Superior temporal gyrus (tissue), 1 donor: ENCODE measurements around the gene EHMT1.
A peak's percentile ranks its signal among the peaks of the same experiment; 100 is the strongest.
"Not testable (repeated sequence)": the region's sequence is repeated elsewhere in the genome, so short reads cannot be mapped to it uniquely, and the experiment has no call there.

Experiments
- DNase-seq: peaks from one replicate; pipeline ENCODE4 v3.0.0-alpha.2; 2016; ENCODE audit errors: extremely low spot score

The EHMT1 gene

DNA sequence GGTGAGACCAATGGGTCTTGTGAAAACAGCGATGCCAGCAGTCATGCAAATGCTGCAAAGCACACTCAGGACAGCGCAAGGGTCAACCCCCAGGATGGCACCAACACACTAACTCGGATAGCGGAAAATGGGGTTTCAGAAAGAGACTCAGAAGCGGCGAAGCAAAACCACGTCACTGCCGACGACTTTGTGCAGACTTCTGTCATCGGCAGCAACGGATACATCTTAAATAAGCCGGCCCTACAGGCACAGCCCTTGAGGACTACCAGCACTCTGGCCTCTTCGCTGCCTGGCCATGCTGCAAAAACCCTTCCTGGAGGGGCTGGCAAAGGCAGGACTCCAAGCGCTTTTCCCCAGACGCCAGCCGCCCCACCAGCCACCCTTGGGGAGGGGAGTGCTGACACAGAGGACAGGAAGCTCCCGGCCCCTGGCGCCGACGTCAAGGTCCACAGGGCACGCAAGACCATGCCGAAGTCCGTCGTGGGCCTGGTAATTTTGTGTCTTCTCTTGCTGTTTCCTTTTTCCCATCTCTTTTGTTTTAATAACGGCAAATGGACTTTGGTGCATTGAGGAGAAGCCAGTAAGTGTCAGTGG, 98.0 kb downstream of the EHMT1 start:
- no peak for DNase-seq

DNA sequence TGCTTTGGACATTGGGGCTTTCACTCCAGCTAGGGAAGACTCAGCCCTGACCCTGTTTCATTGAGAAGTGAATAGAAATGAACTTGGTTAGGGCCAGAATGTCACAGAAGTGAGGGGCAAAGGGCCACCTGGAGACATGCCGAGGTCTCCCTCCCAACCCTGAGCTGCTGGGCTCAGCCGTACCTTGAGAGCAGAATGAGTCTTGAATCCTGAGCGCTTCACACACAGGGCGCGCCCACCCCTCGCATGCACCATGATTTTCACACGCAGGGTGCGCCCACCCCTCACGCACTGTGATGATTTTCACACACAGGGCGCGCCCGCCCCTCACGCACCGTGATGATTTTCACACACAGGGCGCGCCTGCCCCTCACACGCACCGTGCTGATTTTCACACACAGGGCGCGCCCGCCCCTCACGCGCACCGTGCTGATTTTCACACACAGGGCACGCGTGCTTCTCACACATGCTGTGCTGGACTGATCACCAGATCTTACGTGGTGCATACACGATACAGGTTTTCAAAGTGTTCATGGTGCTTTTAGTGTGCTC, 99.0 kb downstream of the EHMT1 start:
- DNase-seq, result no peak

DNA sequence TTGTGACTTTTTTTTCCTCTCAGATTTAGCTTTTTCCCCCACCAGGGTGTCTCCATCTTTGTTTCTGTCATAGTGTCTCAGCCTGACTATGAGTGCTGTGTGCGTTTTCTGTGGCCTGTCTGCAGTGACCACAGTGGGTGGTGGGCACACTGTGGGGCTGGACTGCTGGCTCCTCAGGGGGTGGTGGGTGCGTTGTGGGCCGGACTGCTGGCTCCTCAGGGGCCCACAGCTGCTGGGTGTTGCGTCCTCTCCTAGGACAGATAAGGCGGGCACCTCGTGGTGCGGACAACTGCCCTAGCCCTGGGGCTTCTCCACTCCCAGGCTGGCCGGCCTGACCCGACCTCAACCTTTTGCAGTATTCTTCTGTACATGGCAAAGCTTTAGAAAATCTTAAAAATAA, 100.4 kb downstream of the EHMT1 start:
- DNase-seq, result no peak

DNA sequence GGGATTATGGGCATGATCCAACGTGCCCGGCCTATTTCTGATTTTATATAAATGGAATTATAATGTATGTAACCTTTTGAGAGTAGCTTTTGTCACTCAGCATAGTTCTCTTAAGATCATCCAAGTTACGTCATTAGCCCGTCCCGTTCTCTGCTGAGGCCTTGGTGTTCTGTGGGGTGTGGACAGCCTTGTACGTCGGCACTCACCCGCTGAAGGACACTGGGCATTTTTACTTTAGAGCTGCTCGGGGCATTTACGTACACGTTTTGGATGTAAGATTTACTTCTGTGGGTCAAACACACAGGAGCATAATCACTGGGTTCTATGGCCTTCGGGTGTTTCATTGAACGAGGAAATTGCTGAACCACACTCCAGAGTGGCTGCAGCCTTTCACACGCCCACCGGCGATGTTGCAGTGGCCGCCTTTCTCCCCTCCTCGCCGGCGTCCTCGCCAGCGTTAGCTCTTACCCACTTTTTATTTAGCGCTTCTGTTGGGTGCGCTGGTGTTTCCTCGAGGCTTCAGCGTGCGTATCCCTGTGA, 101.8 kb downstream of the EHMT1 start:
- DNase-seq, result no peak

DNA sequence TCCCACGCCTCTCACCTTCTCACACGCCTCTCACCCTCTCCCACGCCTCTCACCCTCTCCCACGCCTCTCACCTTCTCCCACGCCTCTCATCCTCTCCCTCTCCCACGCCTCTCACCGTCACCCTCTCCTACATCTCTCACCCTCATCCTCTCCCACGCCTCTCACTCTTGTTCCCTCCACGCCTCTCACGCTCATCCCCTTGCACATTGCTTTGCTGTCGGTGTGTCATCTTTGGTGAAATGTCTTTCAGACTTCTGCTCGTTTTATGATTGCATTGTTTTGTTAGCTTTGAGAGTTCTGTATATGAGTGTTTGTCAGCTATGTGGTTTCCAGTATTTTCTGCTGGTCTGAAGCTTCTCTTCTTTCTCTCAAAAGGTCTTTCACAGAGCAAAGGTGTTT, 102.7 kb downstream of the EHMT1 start:
- no peak for DNase-seq

DNA sequence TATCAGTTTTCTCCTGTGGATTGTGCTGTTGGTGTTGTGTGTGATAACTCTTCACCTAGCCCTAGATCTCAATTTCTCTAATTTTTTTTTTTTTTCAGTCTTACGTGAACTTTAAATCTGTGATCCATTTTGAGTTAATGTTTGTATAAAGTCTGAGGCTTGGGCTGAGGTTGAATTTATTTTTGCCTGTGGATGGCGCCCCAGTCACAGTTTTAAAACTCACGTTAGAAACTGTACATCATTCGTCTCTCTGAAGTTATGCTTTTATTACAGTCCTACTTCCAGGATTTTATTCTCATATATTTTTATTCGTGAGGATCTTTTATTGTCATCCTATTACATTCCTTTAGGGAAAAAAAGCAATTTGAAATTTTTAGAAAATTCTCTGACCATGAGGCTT, 103.1 kb downstream of the EHMT1 start:
- peak; percentile 22 for DNase-seq

DNA sequence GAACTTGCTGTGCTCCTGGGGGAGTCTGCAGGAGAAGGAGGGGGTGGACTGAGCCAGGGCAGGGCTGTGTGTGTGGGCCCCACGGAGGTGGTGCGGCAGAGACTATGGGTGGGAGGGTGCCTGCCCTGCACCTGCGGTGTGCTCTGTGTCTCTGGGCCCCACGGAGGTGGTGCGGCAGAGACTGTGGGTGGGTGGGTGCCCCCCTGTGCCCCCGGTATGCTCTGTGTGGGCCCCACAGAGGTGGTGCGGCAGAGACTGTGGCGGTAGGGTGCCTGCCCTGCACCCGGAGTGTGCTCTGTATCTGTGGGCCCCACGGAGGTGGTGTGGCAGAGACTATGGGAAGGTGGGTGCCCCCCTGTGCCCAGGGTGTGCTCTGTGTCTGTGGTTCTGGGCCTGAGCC, 103.7 kb downstream of the EHMT1 start:
- DNase-seq, result no peak

DNA sequence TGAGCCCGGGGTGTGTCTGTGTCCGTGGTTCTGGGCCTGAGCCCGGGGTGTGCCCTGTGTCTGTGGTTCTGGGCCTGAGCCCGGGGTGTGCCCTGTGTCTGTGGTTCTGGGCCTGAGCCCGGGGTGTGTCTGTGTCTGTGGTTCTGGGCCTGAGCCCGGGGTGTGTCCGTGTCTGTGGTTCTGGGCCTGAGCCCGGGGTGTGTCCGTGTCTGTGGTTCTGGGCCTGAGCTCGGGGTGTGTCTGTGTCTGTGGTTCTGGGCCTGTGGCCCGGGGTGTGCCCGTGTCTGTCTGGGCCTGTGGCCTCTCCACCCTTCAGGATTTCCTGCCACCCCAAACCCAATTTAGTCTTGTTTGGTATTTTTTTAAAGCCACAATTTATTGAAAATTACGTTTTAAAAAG, 104.6 kb downstream of the EHMT1 start:
- not testable (repeated sequence) for DNase-seq

DNA sequence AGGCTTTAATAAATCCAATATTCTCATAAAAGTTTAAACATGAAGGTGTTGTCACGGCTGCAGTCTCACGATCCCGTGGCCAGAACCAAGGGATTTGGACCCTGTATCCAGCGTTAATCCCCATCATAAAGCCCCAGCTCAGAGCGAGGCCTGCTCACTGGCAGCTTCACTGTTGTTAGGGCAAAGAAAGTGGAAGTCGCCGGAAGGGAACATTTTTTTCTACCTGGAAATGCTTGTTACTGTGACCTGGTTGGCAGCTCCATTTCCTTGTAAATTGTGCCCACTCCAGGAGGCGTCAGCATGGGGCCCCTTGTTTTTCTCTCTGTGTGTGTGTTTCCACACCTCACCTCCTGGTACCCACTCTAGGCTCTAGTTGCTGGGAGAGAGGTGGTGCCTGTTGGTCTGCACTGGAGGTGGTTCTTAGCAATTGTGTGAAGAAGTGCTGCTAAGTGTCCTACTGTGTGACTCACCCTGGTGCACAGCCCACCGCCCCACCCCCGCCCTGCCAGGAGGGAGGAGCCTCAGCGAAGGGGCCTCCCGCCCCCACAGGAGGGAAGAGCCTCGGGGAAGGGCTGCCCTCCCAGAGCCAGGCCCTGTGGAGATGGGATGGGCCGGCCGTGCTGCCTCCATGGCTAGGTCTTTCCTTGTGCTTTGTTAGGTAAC, 105.1 kb downstream of the EHMT1 start:
- DNase-seq, result no peak

DNA sequence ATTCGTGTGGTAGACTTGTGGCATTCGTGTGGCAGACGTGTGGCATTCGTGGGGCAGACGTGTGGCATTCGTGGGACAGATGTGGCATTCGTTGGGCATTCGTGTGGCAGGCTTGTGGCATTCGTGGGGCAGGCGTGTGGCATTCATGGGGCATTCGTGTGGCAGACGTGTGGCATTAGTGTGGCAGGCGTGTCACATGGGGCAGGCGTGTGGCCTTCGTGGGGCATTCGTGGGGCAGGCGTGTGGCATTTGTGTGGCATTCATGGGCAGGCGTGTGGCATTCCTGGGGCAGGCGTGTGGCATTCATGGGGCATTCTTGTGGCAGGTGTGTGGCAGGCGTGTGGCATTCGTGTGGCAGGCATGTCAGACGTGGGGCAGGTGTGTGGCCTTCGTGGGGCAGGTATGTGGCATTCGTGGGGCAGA, 106.0 kb downstream of the EHMT1 start:
- no peak for DNase-seq

DNA sequence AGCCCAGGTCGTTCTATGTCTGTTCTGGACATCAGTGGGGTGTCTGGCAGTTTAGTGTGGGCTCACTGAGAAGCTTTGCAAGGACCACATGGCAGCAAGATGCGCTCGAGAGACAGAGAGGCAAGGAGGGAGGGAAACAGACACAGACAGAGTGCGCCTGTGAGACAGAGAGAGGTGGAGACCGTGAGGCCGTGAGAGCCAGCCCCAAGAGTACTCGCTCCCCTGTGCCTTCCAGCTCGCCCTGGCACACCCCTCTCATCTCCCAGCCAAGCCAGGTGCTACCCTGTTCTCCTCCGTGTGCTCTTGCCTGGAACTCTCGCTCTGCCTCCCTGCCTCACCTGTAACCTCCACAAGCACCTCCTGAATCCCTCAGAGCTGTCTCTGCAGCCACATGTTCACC, 106.8 kb downstream of the EHMT1 start:
- DNase-seq, result no peak

DNA sequence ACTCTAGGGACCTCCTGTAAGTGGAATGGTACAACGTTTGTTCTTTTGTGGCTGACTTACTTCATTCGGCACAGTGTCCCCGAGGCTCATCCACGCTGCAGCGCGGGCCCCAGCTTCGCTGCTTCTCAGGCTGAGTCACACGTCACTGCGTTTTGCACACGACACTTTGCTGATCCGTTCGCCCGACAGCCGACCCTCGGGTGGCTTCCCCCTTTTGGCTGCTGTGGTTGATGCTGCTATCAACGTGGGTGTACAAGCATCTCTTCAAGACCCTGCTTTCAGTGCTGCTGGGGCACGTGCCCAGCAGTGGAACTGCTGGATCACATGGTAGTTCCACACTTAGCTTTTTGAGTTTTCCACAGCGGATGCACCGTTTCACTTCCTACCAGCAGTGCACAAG, 107.5 kb downstream of the EHMT1 start:
- not testable (repeated sequence) for DNase-seq

DNA sequence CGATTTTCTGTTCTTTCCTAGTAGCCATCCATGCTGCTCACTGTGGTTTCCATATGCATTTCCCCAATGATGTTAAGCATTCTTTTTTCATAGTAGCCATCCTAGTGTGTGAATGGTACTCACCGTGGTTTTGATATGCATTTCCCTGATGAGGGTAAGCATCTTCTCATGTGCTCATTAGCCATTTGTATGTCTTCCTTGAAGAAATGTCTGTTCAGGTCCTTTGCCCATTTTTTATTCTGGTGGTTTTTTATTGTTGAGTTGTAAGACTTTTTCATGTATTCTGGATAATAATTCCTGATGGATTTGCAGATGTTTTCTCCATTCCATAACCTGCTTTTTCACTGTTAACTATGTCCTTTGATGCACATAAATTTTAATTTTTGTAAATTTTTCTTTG, 108.0 kb downstream of the EHMT1 start:
- no peak for DNase-seq

DNA sequence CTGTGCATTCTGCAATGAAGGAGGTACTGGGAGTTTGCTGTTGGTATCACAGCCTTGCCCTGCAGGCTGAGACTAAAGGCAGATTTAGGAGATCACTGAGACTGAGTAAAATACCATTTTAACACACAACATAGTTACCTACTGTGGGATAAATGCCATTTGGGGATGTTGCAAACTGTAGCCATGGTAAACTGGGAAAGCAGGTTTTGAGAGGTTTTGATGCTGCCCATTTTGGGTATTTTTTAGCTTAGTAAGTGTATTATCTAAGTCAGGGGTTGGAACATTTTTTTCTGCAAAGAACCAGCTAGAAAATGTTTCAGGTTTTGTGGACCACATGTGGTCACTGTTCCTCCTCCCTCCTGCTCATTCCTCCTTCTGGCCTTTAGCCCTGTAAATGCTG, 108.9 kb downstream of the EHMT1 start:
- DNase-seq, result no peak

DNA sequence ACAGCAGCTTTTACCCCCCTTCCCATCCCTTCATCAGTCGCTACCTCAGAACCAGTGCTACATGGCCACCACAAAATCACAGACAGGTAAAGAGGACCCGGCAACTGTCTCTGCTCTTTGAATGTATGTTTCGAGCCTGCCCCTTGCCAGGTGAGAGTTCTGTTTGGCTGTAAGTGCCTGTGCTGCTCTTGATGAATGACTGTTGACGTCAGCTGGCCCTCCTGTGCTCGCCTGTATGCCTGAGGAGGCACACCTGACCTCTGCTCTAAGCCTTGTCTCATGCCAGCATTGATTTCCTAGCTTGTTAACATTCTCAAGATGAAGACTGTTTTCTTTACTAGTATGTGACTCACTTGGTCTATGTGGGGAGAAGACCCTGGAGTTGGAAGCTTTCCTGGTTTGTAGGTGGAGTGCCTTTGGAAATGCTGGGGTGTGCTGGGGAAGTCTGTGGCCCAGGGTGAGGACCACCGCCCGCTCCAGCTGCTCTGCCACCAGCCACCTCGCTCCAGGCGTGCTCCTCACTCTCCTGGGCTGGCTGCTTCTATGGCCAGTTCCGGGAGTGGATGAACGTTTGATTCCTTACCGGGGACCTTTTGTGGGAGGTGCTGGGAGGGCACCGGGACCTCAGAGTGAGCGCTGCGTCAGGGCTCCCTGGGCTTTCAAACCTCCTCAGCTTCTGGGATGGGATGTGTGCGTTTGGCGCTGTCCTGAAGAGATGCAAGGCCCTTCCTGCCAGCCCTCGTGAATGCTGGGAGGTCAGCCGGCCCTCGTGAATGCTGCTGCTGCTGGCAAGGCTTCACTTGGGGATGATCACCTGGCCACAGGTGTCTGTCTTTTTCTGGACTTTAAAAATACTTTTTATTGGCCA, 109.9 kb downstream of the EHMT1 start:
- no peak for DNase-seq

DNA sequence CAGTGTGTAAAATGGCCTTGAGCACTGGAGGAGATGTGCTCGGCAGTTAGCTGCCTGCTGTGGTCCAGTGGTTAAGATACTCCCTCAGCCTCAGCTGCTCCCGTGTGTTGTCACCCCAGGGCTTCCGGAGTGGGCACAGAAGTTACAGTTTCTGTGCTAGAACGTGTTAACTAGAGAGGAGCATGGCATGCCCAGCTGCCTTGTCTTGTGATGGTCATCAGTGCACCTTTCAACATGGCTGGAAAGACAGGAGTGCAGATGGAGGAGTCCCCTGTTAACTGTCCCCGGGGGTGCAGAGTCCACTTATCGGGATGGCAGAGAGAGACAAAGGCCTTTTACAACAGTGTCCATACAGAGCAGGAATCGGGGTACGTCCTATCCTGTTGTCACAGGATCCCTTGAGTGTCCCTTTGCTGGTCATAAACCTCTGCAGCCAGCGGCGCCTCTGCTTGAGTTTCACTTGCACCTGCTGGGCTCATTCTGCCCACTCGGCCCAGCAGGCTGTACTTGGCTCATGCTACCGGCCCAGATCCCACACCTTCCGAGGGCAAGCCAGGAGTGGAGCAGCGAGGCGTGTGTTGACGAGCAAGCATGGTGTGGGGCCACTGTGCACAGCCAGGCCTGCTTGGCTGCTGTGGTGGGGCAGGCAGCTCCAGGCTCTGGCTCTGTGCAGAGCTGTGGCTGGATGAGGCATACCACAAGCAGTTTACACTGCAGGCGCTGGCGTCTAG, 112.6 kb downstream of the EHMT1 start:
- no peak for DNase-seq

DNA sequence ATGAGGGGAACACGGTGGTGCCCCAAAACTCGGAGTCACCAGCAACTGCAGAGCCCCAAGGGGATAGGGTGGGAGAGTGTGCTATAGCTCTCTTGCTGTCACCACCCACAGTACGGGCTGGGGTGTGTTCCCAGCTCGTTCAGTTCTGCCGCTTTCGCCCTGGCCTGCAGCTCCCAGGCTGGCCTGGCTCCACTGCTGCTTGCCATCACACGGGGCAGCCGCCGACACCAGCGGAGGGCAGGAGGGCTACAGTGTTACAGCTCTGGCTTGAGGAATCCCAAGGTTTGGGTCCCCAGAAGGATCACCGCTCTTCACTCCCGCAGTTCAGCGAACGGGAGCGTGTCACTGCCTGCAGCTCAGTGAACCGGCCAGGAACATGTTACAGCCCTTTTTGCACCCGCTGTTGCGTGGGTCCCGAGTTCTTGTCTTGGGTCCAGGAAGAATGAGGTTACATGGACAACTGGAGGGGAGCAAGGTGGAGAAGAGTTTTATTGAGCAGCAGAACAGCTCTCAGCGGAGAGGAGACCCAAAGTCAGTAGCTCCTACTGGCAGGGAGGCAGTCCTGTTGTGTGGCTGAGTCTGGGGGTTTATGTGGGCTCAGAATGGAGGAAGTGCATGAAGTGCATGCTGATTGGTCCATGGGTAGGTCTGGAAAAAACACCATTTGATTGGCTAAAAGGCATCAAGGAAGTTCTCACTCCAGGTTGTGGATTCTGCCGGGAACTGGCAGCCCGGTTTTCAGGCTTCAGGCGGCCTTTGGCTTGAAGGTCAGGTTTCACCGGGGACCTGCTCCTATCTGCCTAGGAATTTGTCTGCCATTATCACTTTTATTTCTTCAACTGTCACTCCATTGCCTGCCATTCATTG, 113.4 kb downstream of the EHMT1 start:
- no peak for DNase-seq

DNA sequence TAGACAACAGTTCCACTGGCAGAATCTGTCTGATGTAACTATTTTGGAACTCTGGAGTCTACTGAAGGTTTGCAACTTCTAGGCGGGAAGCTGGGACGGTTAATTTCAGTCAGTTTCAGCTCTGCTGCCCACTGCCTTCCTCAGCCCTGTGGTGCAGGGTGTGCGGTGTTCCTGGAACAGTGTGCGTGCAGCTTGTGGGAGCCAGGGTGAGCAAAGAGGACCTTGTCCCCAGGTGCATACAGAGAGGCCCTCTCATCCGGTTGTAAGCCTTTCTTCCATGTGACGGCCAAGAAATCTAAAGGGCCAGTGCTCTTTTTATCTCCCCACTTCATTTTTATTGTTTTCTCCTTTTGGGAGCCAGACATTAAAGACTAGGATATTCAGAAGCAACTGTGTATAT, 114.6 kb downstream of the EHMT1 start:
- no peak for DNase-seq

DNA sequence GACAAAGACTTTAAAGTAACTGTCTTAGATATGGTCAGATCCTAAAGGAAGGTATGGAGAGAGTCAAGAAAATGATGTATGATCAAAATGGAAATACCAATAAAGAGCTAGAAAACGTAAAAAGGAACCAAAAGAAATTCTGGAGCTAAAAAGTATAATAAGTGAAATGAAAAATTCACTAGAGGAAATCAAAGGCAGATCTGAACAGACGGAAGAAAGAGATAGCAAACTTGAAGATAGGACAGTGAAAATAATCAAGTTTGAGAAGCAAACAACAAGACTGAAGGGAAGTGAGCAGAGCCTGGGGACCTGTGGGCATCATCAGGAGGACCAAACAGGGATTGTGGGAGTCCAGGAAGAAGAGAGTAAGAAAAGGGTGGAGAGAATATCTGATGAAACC, 115.4 kb downstream of the EHMT1 start:
- DNase-seq, result no peak

DNA sequence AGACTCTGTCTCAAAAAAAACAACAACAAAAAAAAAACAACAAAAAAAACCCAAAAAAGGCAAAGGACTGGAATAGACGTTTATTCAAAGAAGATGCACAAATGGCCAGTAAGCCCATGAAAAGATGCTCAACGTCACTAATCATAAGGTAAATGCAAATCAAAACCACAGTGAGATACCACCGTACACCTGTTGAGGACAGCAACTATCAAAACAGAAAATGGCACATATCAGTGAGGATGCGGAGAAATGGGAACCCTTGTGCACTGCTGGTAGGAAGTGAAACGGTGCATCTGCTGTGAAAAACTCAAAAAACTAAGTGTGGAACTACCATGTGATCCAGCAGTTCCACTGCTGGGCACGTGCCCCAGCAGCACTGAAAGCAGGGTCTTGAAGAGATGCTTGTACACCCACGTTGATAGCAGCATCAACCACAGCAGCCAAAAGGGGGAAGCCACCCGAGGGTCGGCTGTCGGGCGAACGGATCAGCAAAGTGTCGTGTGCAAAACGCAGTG, 119.4 kb downstream of the EHMT1 start:
- not testable (repeated sequence) for DNase-seq
